Liver (tissue), 3 donors: ENCODE results near the gene DHRS12.

ENCODE experiments used
- ATF3 ChIP-seq: IDR thresholded peaks from 2 replicates; pipeline ENCODE4 v1.6.1; 2016; ENCODE audit warnings: antibody characterized with exemption
- CTCF ChIP-seq: fragments of 150-350 bp; IDR thresholded peaks from 2 replicates; pipeline ENCODE4 v1.5.1; 2017; ENCODE audit warnings: improper control_type of control experiment, low read depth, low read length; ENCODE audit not compliant: missing input control
- FOXA1 ChIP-seq: IDR thresholded peaks from 2 replicates; pipeline ENCODE4 v1.6.1; 2016; ENCODE audit warnings: antibody characterized with exemption
- GABPA ChIP-seq, 2 donors: IDR thresholded peaks in 1 of 2; conservative IDR thresholded peaks in 1 of 2; 2 replicates each; pipeline ENCODE4 v1.6.1; 2016; ENCODE audit warnings: antibody characterized with exemption in 2 of 2, mild to moderate bottlenecking in 1 of 2, moderate library complexity in 1 of 2
- HNF4A ChIP-seq, 2 donors: conservative IDR thresholded peaks; 2 replicates each; pipeline ENCODE4 v1.6.1; 2016; ENCODE audit warnings: antibody characterized with exemption in 2 of 2, mild to moderate bottlenecking in 2 of 2
- HNF4G ChIP-seq: IDR thresholded peaks from 2 replicates; pipeline ENCODE4 v1.6.1; 2016; ENCODE audit warnings: antibody characterized with exemption
- JUND ChIP-seq, 2 donors: IDR thresholded peaks; 2 replicates each; pipeline ENCODE4 v1.6.1; 2016; ENCODE audit warnings: antibody characterized with exemption in 2 of 2
- MAX ChIP-seq: IDR thresholded peaks from 2 replicates; pipeline ENCODE4 v1.6.1; 2016; ENCODE audit warnings: antibody characterized with exemption
- RAD21 ChIP-seq, 2 donors: IDR thresholded peaks; 2 replicates each; pipeline ENCODE4 v1.6.1; 2016; ENCODE audit warnings: antibody characterized with exemption in 2 of 2, mild to moderate bottlenecking in 2 of 2
- REST ChIP-seq: IDR thresholded peaks from 2 replicates; pipeline ENCODE4 v1.6.1; 2016; ENCODE audit warnings: antibody characterized with exemption, mild to moderate bottlenecking
- RXRA ChIP-seq, 2 donors: IDR thresholded peaks; 2 replicates each; pipeline ENCODE4 v1.6.1; 2017 to 2018; ENCODE audit warnings: antibody characterized with exemption in 2 of 2, mild to moderate bottlenecking in 1 of 2
- SP1 ChIP-seq: IDR thresholded peaks from 2 replicates; pipeline ENCODE4 v1.6.1; 2018; ENCODE audit warnings: antibody characterized with exemption, mild to moderate bottlenecking
- TAF1 ChIP-seq: conservative IDR thresholded peaks from 2 replicates; pipeline ENCODE4 v1.6.1; 2016; ENCODE audit warnings: antibody characterized with exemption, mild to moderate bottlenecking
- YY1 ChIP-seq: IDR thresholded peaks from 2 replicates; pipeline ENCODE4 v1.6.1; 2016; ENCODE audit warnings: antibody characterized with exemption, mild to moderate bottlenecking
- donor health status: healthy.
- donor health status: healthy.

- TF ChIP-seq YY1 (no peak), CTCF (no peak), RAD21 (IDR thresholded peaks at IDR 0.05) (no peak), JUND (IDR thresholded peaks at IDR 0.05) (no peak), TAF1 (no peak), REST (no peak), HNF4G (no peak), SP1 (no peak), ATF3 (no peak), MAX (no peak), GABPA (IDR thresholded peaks at IDR 0.05 in 1 of 2, conservative IDR thresholded peaks at IDR 0.05 in 1 of 2) (no peak), HNF4A (conservative IDR thresholded peaks at IDR 0.05) (no peak), FOXA1 (no peak), RXRA (IDR thresholded peaks at IDR 0.05) (no peak)
Observed at GRCh38 chr13:51837016-51837415, 33.1 kb upstream of the DHRS12 start.
